ENCODE measurements around the gene ZNF592.
A peak's percentile ranks its signal among the peaks of the same experiment; 100 is the strongest.

Gene ZNF592

DNA sequence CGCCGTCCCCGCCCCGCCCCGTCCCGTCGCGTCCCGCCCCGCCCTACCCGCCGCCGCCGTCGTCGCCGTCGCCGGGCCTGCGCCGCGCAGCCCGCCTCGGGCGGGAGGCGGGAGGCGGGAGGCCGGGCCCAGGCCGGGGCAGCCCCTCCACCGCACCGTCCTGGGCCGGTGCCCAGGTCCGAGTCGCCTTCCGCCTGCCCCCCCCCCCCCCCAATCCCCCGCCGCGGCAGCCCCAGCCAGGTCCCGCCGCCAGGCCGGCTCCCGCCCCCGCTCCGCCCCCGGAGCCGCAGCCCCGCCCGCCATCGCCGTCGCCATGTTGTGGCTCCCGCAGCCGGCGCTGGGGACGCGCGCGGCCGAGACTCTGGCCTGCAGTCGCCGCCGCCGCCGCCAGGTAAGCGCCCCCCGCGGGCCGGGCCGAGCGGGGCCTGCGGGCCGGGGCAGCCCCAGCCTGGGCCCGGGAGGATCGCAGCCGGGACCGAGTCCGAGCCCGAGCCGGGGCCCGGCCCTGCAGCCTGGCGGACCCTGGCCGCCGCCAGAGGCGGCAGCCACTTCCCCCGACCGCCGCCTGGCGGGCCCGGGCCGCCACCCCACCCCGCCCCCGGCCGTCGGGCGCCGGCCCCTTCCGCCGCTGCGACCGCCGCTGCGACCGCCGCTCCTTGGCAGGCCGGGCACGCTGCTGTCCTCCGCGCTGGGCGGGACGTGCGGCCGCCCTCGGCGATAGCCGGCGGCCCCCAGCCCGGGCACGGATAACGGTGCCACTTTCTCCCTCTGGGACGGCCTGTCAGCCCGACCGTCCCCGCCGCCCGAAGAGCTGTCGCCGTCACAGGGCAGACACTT, at the start of gene ZNF592:
Gene ZNF592, plus strand, starts transcription at position 319 of the 837 bp plus-strand sequence. CDS start 34,084 bp downstream, outside the sequence.
- DNase-seq (ENCODE audit: low read depth), result peak; percentile 55

GRCh38 chr15:84699538-84700191, 48.7 kb upstream of the ZNF592 start:
- peak; percentile 37 for DNase-seq (ENCODE audit: low read depth)

GRCh38 chr15:84702961-84703482, 45.4 kb upstream of the ZNF592 start:
- peak; percentile 71 for DNase-seq (ENCODE audit: low read depth)

GRCh38 chr15:84703808-84704207, 44.6 kb upstream of the ZNF592 start:
- no peak for DNase-seq (ENCODE audit: low read depth)

GRCh38 chr15:84714372-84714771, 34.0 kb upstream of the ZNF592 start:
- DNase-seq (ENCODE audit: low read depth), result no peak

DNA sequence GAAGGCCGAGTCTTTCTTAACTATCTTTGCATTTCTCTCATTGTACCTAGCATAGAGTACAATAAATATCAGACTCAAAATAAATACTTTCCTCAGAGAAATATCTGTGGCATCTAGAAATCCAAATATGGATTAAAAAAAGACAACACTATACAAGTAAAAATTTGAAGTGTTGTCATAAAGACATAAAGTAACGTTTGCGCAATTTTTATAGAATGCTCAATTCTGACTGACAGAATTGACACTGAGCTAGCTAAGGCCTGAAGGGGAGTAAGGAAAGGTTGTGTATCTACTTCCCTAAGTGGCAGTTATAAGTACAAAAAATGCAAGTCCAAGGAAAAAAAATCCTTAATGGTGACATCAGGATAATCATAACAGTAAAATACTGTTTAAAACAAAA, 33.6 kb upstream of the ZNF592 start:
- DNase-seq (ENCODE audit: low read depth), result no peak

GRCh38 chr15:84715441-84716035, 32.9 kb upstream of the ZNF592 start:
- DNase-seq (ENCODE audit: low read depth), result peak; percentile 42

DNA sequence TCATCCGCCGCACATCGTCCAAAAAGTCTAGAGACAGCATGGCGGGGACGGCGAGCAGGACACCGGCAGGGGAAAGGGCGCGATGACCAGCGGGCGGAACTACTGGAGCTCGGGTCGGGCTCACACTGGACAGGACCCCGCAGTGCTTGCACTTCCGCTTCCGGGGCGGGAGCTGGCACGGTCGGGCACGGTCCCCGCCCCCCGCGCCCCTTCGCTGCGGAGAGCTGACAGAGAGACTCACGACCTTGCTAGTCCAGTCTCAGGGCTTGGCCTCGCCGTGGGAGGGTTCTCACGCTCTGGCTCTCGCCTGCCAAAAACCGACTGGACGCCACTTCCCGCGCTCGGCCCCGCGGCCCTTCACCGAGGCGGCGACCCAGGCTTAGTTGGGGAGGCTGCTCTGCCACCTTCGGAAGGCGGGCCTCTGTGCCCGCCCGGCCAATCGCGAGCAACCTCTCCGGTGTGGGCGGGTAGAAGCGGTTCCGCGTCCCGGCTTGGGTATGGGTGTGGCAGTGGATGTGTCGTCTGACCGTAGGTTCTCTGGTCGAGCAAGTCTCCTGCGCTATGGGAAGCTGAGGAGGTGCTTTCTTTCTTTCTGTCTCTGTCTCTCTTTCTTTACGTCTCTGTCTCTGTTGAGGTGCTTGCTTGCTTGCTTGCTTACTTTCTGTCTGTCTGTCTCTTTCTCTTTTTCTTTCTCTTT, 32.2 kb upstream of the ZNF592 start, which contains the start of gene SEC11A:
Gene SEC11A, minus strand, starts transcription at position 104 of the 697 bp plus-strand sequence. Its CDS starts 64 bp downstream, at position 40.
- DNase-seq (ENCODE audit: low read depth), result peak; percentile 92

- DNase-seq (ENCODE audit: low read depth), result no peak
Observed at GRCh38 chr15:84721371-84721770, 27.0 kb upstream of the ZNF592 start.

DNA sequence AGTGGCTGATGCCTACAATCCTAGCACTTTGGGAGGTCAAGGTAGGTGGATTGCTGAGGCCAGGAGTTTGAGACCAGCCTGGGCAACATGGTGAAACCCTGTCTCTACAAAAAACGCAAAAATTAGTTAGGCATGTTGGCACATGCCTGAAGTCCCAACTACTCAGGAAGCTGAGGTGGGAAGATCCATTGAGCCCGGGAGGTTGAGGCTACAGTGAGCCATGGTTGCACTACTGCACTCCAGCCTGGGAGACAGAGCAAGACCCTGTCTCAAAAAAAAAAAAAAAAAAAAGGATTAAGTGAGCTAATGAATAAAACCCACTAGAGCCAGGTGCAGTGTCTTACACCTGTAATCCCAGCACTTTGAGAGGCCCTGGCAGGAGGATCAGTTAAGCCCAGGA, 25.8 kb upstream of the ZNF592 start:
- DNase-seq (ENCODE audit: low read depth), result no peak

- DNase-seq (ENCODE audit: low read depth), result peak; percentile 54
Observed at GRCh38 chr15:84725001-84725491, 23.3 kb upstream of the ZNF592 start.

GRCh38 chr15:84727429-84727828, 21.0 kb upstream of the ZNF592 start:
- peak; percentile 88 for DNase-seq (ENCODE audit: low read depth)

DNA sequence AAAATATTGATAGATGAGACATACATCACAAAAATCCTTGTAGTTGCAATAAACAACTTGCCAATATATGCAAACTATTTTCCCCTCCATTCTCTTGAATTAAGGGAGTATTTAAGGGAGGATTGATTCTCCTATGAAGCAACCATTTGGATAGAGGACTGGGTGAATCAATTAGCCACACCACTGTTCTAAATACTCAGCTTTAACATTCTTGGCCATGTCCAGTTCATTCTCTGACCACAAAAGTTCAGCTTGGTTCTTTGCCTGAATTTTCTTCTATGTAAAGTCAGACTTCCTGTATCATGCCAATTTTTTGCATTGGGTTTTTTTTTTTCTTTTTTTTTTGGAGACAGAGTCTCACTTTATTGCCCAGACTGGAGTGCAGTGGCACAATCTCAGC, 16.6 kb upstream of the ZNF592 start:
- peak; percentile 67 for DNase-seq (ENCODE audit: low read depth)

- peak; percentile 75 for DNase-seq (ENCODE audit: low read depth)
Observed at GRCh38 chr15:84734794-84735479, 13.5 kb upstream of the ZNF592 start.

DNA sequence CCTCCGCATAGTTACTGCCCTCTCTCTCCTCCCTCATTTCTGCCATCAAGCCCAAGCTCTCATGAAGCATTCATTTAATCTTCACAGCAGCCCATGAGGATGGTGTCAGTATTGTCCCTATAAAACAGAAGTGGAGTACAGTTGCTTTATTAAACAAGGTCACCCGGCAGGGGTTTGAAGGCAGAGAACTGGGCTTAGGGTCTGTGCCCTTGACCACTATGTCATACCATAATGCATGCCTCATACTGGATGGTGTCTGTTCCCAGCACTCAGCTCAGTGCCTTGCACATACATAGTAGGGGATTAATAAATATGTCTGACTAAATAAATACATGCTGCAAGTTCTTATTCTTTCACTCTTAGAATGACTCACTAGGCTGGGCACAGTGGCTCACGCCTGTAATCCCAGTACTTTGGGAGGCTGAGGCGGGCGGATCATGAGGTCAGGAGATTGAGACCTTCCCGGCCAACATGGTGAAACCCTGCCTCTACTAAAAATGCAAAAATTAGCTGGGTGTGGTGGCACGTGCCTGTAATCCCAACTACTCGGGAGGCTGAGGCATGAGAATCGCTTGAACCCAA, 12.8 kb upstream of the ZNF592 start:
- peak; percentile 81 for DNase-seq (ENCODE audit: low read depth)

DNA sequence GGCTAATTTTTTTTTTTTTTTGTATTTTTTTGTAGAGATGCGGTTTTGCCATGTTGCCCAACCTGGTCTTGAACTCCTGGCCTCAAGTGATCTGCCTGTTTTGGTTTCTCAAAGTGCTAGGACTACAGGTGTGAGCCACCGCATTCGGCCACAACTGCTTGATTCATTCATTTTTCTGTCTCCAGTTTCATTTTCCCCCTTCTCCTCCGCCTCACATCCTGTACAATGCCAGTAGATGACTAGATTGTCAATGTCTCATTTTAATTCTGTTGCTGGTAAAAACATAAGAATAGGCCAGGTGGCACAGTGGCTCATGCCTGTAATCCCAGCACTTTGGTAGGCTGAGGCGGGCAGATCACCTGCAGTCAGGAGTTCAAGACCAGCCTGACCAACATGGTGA, 12.0 kb upstream of the ZNF592 start:
- DNase-seq (ENCODE audit: low read depth), result no peak

DNA sequence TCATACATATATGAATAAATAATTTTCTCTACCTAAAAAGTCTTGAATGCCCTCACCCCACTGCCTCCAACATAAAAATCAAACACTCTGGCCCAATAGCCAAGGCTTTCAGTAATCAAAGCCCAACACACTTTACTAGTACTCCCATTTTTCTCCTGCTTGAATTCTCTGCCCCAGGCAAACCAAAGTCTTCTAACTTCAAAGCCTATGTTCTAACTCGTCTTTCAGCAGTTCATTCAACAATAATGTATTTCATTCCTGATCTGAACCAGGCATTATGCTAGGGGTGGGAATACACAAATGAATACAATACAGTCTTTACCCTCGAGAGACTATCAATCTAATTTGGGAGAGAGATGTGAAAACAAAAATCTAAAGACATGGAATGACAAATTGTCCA, 11.4 kb upstream of the ZNF592 start:
- no peak for DNase-seq (ENCODE audit: low read depth)

DNA sequence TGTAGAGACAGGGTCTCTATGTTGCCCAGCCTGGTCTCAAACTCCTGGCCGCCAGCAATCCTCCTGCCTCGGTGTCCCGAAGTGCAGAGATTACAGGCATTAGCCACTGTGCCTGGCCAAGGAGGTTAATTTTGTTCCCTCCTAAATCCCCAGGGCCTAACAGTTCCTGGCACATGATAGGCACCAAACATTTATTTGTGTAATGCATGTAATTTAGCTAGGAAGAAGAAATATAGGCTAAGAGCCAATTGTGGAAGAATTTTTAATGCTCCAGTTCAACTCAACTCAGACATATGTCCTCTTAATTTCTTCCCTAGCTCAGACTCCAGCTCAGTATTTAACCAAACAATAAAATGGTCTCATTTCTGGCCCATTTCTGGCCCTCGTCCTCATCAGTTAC, 7.7 kb upstream of the ZNF592 start:
- no peak for DNase-seq (ENCODE audit: low read depth)

DNA sequence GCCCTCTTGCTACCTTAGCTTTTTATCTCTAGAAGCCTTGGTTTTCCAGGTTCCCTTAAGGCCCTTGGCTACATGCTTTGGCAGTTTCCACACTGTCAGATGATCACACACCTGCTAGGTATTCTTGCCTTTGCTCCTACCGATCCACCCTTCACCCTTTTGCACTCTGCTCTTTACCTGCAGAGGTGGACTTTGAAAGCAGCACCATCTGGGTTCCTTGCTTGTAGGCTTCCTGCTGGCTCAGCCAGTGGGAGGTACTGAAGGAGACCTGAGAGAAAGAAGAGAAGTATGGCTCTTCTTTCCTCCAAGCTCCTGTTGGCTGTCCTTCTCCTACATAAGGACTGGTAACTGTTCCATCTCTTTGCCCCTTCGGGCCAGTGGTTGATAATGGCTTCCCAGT, 7.3 kb upstream of the ZNF592 start:
- no peak for DNase-seq (ENCODE audit: low read depth)

GRCh38 chr15:84747416-84748273, 747 bp upstream of the ZNF592 start:
- DNase-seq (ENCODE audit: low read depth), result peak; percentile 65
